Measurements from ENCODE around the gene MAGEA8. TPM values are rescaled to one million over a fixed set of nuclear protein-coding genes. Genes with fewer than 3 reads are reported as not detected.

The MAGEA8 gene
- total and polyA plus RNA-seq, 10 of the 15 experiments (the other 5 are each of a cell fraction or from before 2014, with no cell fraction given), result 0.06 to 0.20 (median 0.13) TPM; not detected in 7

- no peak overlapping the region for H3K27ac ChIP-seq (ENCODE audit: control insufficient read depth, insufficient read depth)
- H3K4me1 ChIP-seq (ENCODE audit: control insufficient read depth, insufficient read depth, low read length), result no peaks in the 10 kb centered on the region
- H2AFZ ChIP-seq (ENCODE audit: control insufficient read depth, low read depth, low read length), result no peak overlapping the region
- no peaks in the 10 kb centered on the region for H4K20me1 ChIP-seq (ENCODE audit: control insufficient read depth, insufficient read depth)
- FAIRE-seq, result no peak
- no peak overlapping the region for H3K9ac ChIP-seq (ENCODE audit: control insufficient read depth, insufficient read depth, low read length)
- ATAC-seq, result no peak
- no peak for DNase-seq (ENCODE audit: low read depth, low spot score)
- no peak overlapping the region for H3K4me3 ChIP-seq
- no peaks in the 10 kb centered on the region for H3K79me2 ChIP-seq (ENCODE audit: control insufficient read depth, insufficient read depth, low read length)
- RAD21 ChIA-PET (ENCODE audit: unreplicated experiment), result no interaction called here
- intact Hi-C loops (cut with micrococcal nuclease; ENCODE audit: unreplicated experiment) (no loop called here), in situ Hi-C loops (cut with MboI) (no loop called here)
- no peak overlapping the region for H3K4me2 ChIP-seq (ENCODE audit: control insufficient read depth, insufficient read depth)
- SMC1A ChIA-PET (ENCODE audit: uncharacterized antibody, unreplicated experiment), result no interaction called here
- no peaks in the 10 kb centered on the region; the same call in 2 of the 3 replicates for H3K9me3 ChIP-seq (replicated peaks; ENCODE audit: control insufficient read depth, insufficient read depth, low read length)
- CTCF ChIA-PET, result interaction anchor here (1.6 kb wide), 1 partner anchor 18 kb away, joined by 6 read pairs; no protein-coding TSS in a partner anchor
- WGBS (ENCODE audit: insufficient coverage, insufficient replicate concordance, low lambda C conversion rate, missing lambda C conversion rate), result 40% methylated on average over 2 of the region's 2 CpGs
- BruUV-seq (replicated peaks), result no TSS peak
- POLR2A ChIA-PET, result no interaction called here
- no peaks in the 10 kb centered on the region for H3K27me3 ChIP-seq (replicated peaks in 1 of 2; ENCODE audit: control insufficient read depth in 2 of 2, insufficient read depth in 2 of 2, low read length in 1 of 2)
- TF ChIP-seq RFX5 (IDR thresholded peaks at IDR 0.05; ENCODE audit: low read depth, low read length) (no peak), MYC (IDR thresholded peaks at IDR 0.05; ENCODE audit: insufficient read depth, insufficient read length, insufficient replicate concordance, low read length, severe bottlenecking) (no peak), SRF (IDR thresholded peaks at IDR 0.05; ENCODE audit: low read depth in 2 of 2, low read length in 2 of 2) (no peak), REST (IDR thresholded peaks at IDR 0.05; ENCODE audit: low read depth, low read length) (no peak), CBX3 (IDR thresholded peaks at IDR 0.05; ENCODE audit: borderline replicate concordance, low read depth) (no peak), SPI1 (IDR thresholded peaks at IDR 0.05; ENCODE audit: borderline replicate concordance, insufficient read depth, low read depth, low read length) (no peak), NFYB (IDR thresholded peaks at IDR 0.05; ENCODE audit: insufficient read depth, low read depth, low read length) (no peak), PKNOX1 (IDR thresholded peaks at IDR 0.05) (no peak), NR2C1 (IDR thresholded peaks at IDR 0.05) (no peak), ZNF274 (IDR thresholded peaks at IDR 0.05; ENCODE audit: insufficient read depth, insufficient read length) (no peak)
- TF ChIP-seq, protein P1, sequence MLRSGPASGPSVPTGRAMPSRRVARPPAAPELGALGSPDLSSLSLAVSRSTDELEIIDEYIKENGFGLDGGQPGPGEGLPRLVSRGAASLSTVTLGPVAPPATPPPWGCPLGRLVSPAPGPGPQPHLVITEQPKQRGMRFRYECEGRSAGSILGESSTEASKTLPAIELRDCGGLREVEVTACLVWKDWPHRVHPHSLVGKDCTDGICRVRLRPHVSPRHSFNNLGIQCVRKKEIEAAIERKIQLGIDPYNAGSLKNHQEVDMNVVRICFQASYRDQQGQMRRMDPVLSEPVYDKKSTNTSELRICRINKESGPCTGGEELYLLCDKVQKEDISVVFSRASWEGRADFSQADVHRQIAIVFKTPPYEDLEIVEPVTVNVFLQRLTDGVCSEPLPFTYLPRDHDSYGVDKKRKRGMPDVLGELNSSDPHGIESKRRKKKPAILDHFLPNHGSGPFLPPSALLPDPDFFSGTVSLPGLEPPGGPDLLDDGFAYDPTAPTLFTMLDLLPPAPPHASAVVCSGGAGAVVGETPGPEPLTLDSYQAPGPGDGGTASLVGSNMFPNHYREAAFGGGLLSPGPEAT (IDR thresholded peaks at IDR 0.05; ENCODE audit: low read depth), result no peak
- TF ChIP-seq, protein P2, sequence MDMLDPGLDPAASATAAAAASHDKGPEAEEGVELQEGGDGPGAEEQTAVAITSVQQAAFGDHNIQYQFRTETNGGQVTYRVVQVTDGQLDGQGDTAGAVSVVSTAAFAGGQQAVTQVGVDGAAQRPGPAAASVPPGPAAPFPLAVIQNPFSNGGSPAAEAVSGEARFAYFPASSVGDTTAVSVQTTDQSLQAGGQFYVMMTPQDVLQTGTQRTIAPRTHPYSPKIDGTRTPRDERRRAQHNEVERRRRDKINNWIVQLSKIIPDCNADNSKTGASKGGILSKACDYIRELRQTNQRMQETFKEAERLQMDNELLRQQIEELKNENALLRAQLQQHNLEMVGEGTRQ (IDR thresholded peaks at IDR 0.05; ENCODE audit: borderline replicate concordance, low read depth, low read length), result no peak
- H3K36me3 ChIP-seq (ENCODE audit: control insufficient read depth in 2 of 2, insufficient read depth in 2 of 2, low read length in 1 of 2), result no peaks in the 10 kb centered on the region
These were observed 27.1 kb upstream of the MAGEA8 start for GRCh38 chrX:149853925-149854324.
